Spinal cord (tissue), 10 donors: Measurements from ENCODE around the gene PCDH9. TPM values are rescaled to one million over a fixed set of nuclear protein-coding genes. Genes with fewer than 3 reads are reported as not detected.

Source experiments
- DNase-seq, 6 donors: peaks; one replicate each; pipeline versions ENCODE4 v3.0.0 to v3.0.0-alpha.2; 2013 to 2015; ENCODE audit warnings: low spot score in 6 of 6, low read depth in 4 of 6
- H3K27ac ChIP-seq: one replicate; pipeline ENCODE4 v1.5.1; 2013; ENCODE audit warnings: low read depth, low read length, control low read depth
- H3K27me3 ChIP-seq: one replicate; pipeline ENCODE4 v1.6.1; 2013; ENCODE audit warnings: low read length; ENCODE audit not compliant: control insufficient read depth, insufficient read depth
- H3K36me3 ChIP-seq: one replicate; pipeline ENCODE4 v1.6.1; 2013; ENCODE audit warnings: low read length; ENCODE audit not compliant: control insufficient read depth, insufficient read depth
- H3K4me1 ChIP-seq: one replicate; pipeline ENCODE4 v1.6.1; 2013; ENCODE audit warnings: low read length; ENCODE audit not compliant: control insufficient read depth, insufficient read depth
- H3K4me3 ChIP-seq: one replicate; pipeline ENCODE4 v1.5.1; 2013; ENCODE audit warnings: low read depth, low read length, control low read depth
- H3K9me3 ChIP-seq: one replicate; pipeline ENCODE4 v1.6.1; 2013; ENCODE audit warnings: low read length; ENCODE audit not compliant: control insufficient read depth, insufficient read depth
- WGBS: methylation state at CpG from one replicate; pipeline ENCODE4 v1.1.5; 2013; ENCODE audit warnings: missing lambda C conversion rate; ENCODE audit not compliant: insufficient coverage; 5-methylcytosine and 5-hydroxymethylcytosine counted together
- polyA plus RNA-seq, 2 donors: library from polyadenylated mRNA; unstranded; fragments of 120-200 nt; gene quantifications; one replicate each; pipeline ENCODE4 v1.2.1, GENCODE V29; 2013; ENCODE audit not compliant: insufficient read length in 2 of 2
- total RNA-seq, 2 donors: library from RNA; depleted of rRNA in 1 of 2; stranded (reverse); fragments of 120-200 nt in 1 of 2; fragments of >200 nt in 1 of 2; gene quantifications; one replicate each; pipeline versions ENCODE4 v1.2.3 to v1.2.4, GENCODE V29; 2013 to 2014
- donor health status: healthy.

The PCDH9 gene
- total and polyA plus RNA-seq, 4 donors = 37.6 to 180 (median 60.7) TPM

DNA sequence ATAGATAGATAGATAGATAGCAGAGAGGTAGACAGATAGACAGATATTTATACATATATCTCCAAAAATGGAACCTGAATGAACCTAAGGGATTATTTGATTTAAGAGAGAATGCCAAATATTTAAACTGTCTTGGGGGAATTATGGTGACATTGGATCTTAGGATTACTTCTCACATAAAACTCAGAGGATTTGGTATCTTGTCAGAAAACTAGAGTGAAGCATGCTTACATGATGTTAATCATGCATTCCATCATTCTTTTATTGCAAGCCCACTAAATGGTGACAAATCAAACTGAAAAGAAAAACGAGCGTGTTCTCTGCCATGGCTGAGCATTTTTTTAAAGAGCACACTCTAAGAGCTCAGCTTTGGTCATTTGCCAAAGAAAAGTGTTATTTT is 165.2 kb downstream of the PCDH9 start:
- DNase-seq = no peak
- H3K36me3 ChIP-seq = no peaks in the 10 kb centered on the region
- H3K4me3 ChIP-seq = no peak overlapping the region
- H3K9me3 ChIP-seq = no peaks in the 10 kb centered on the region
- H3K27me3 ChIP-seq = no peaks in the 10 kb centered on the region
- H3K27ac ChIP-seq = no peak overlapping the region
- no CpG with 5 or more reads among the region's 2 CpGs for WGBS
- H3K4me1 ChIP-seq = no peaks in the 10 kb centered on the region

- WGBS = no CpG with 5 or more reads among the region's 3 CpGs
- no peaks in the 10 kb centered on the region for H3K27me3 ChIP-seq
- H3K4me1 ChIP-seq = no peaks in the 10 kb centered on the region
- peak in 2 of 6 donors; percentile 21 to 27 for DNase-seq
- no peaks in the 10 kb centered on the region for H3K36me3 ChIP-seq
- no peak overlapping the region for H3K4me3 ChIP-seq
- no peaks in the 10 kb centered on the region for H3K9me3 ChIP-seq
- no peak overlapping the region for H3K27ac ChIP-seq
Measured at GRCh38 chr13:67063036-67063435, 167.1 kb downstream of the PCDH9 start.

DNA sequence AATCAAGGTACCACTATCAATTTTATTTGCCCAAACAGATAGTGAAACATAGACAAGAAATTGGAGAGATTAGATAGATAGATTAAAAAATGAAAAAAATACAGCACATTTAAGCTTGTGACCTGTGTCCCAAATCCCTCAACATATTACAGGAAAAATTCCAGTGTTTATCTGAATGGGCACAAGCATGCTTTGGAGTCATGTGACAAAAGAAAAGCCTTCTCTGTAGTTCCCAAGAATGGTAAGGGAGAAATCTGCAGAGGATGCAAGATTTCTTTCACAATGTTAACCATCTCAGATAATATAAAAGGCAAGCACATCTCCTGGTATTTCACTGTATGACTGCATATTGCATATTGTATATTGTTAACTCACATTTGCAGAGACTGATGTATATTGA is 168.0 kb downstream of the PCDH9 start:
- Histone ChIP-seq H3K27me3 (no peaks in the 10 kb centered on the region), H3K4me3 (no peak overlapping the region), H3K36me3 (no peaks in the 10 kb centered on the region), H3K9me3 (no peaks in the 10 kb centered on the region), H3K4me1 (no peaks in the 10 kb centered on the region), H3K27ac (no peak overlapping the region)
- DNase-seq = no peak

- H3K4me1 ChIP-seq = no peaks in the 10 kb centered on the region
- DNase-seq = peak in 2 of 6 donors; percentile 32 to 41
- H3K9me3 ChIP-seq = no peaks in the 10 kb centered on the region
- no peak overlapping the region for H3K27ac ChIP-seq
- no peaks in the 10 kb centered on the region for H3K36me3 ChIP-seq
- WGBS = 52% methylated on average over 3 of the region's 5 CpGs
- no peaks in the 10 kb centered on the region for H3K27me3 ChIP-seq
- no peak overlapping the region for H3K4me3 ChIP-seq
Measured at GRCh38 chr13:67061750-67062149, 168.4 kb downstream of the PCDH9 start.

- DNase-seq = peak in 1 of 6 donors; percentile 74
- 81% methylated on average over 2 of the region's 8 CpGs for WGBS
- Histone ChIP-seq H3K36me3 (no peaks in the 10 kb centered on the region), H3K4me3 (no peak overlapping the region), H3K4me1 (no peaks in the 10 kb centered on the region), H3K27me3 (no peaks in the 10 kb centered on the region), H3K9me3 (no peaks in the 10 kb centered on the region), H3K27ac (no peak overlapping the region)
Measured at GRCh38 chr13:67052550-67053490, 177.3 kb downstream of the PCDH9 start.

DNA sequence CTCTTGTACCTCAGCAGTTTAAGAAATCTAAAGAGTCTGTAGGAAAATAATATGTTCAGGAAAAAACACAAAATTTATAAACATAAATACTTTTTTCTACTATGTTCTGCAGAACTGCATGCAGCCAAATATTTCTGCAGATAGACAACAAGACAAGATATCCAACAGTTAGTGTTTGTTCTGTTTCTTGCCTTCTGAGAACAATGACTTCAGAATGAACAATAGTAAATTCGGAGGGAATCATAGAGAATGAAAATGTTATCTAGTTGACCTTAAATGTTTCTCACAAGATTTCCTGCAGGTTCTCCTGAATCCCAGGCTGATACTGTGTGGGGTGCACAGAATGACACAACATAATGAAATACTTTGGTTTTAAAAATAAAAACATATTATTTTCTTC is 180.4 kb downstream of the PCDH9 start:
- WGBS = no CpG with 5 or more reads among the region's 1 CpG
- no peak for DNase-seq
- H3K4me1 ChIP-seq = no peaks in the 10 kb centered on the region
- H3K27me3 ChIP-seq = no peaks in the 10 kb centered on the region
- no peaks in the 10 kb centered on the region for H3K36me3 ChIP-seq
- H3K9me3 ChIP-seq = no peaks in the 10 kb centered on the region
- no peak overlapping the region for H3K4me3 ChIP-seq
- no peak overlapping the region for H3K27ac ChIP-seq

DNA sequence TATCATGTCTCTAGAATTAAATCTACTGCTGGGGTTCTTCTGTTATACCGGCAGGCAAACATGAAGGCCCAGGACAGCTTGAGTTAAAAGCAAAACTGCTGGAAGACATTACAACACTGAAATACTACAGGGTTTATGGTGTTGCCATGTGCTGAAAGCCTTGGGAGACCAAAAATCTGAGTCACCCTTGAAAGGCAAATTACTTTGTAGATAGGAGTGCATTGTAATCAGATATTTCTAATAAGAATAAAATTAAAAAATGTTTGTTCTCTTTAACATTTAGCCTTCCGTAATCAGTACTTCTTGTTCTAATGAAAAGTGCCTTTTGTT is 181.3 kb downstream of the PCDH9 start:
- no CpG with 5 or more reads among the region's 2 CpGs for WGBS
- Histone ChIP-seq H3K4me3 (no peak overlapping the region), H3K9me3 (no peaks in the 10 kb centered on the region), H3K27ac (peak overlapping the region; percentile 49), H3K36me3 (no peaks in the 10 kb centered on the region), H3K27me3 (no peaks in the 10 kb centered on the region), H3K4me1 (no peaks in the 10 kb centered on the region)
- DNase-seq = peak in 1 of 6 donors; percentile 19

- no CpG with 5 or more reads among the region's 4 CpGs for WGBS
- Histone ChIP-seq H3K36me3 (no peaks in the 10 kb centered on the region), H3K4me1 (no peaks in the 10 kb centered on the region), H3K4me3 (no peak overlapping the region), H3K9me3 (no peaks in the 10 kb centered on the region), H3K27me3 (no peaks in the 10 kb centered on the region), H3K27ac (peak overlapping the region; percentile 49)
- peak in 2 of 6 donors; percentile 48 to 73 for DNase-seq
Measured at GRCh38 chr13:67048084-67048820, 181.9 kb downstream of the PCDH9 start.

DNA sequence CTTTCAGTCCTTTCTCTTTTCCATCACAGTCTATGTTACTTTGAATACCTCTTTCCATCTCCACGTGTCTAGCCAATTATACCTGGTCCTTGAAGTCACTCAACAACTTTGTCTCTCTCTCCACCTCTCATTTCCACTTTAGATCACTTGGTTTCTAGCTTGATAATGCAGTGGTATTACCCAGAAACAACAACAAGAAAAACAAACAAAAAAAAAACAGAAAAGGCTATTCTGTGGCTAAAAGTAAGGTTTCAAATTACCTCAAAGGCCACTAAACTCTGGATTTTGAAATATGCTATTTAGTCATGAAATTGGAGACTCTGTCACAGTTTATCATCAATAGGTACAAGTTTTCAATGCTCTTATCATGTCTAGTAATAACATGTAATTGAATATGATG is 184.8 kb downstream of the PCDH9 start:
- H3K4me1 ChIP-seq = no peaks in the 10 kb centered on the region
- H3K36me3 ChIP-seq = no peaks in the 10 kb centered on the region
- no peaks in the 10 kb centered on the region for H3K27me3 ChIP-seq
- no peak overlapping the region for H3K4me3 ChIP-seq
- no peak overlapping the region for H3K27ac ChIP-seq
- H3K9me3 ChIP-seq = no peaks in the 10 kb centered on the region
- DNase-seq = no peak
- WGBS = 100% methylated on average over 1 of the region's 1 CpG

- H3K4me3 ChIP-seq = no peak overlapping the region
- H3K4me1 ChIP-seq = no peaks in the 10 kb centered on the region
- H3K27me3 ChIP-seq = no peaks in the 10 kb centered on the region
- H3K27ac ChIP-seq = no peak overlapping the region
- DNase-seq = peak in 1 of 6 donors; percentile 40
- no CpG with 5 or more reads among the region's 1 CpG for WGBS
- no peaks in the 10 kb centered on the region for H3K9me3 ChIP-seq
- H3K36me3 ChIP-seq = no peaks in the 10 kb centered on the region
Measured at GRCh38 chr13:67043901-67044300, 186.2 kb downstream of the PCDH9 start.
